ENCODE data around the gene DLL4.

- TF ChIP-seq CTCF (IDR thresholded peaks at IDR 0.05) (no peak), EP300 (IDR thresholded peaks at IDR 0.05) (no peak)
Measured at GRCh38 chr15:40978141-40978540, 49.0 kb downstream of the DLL4 start.
